ENCODE results near the gene DAPK1.

The DAPK1 gene

DNA sequence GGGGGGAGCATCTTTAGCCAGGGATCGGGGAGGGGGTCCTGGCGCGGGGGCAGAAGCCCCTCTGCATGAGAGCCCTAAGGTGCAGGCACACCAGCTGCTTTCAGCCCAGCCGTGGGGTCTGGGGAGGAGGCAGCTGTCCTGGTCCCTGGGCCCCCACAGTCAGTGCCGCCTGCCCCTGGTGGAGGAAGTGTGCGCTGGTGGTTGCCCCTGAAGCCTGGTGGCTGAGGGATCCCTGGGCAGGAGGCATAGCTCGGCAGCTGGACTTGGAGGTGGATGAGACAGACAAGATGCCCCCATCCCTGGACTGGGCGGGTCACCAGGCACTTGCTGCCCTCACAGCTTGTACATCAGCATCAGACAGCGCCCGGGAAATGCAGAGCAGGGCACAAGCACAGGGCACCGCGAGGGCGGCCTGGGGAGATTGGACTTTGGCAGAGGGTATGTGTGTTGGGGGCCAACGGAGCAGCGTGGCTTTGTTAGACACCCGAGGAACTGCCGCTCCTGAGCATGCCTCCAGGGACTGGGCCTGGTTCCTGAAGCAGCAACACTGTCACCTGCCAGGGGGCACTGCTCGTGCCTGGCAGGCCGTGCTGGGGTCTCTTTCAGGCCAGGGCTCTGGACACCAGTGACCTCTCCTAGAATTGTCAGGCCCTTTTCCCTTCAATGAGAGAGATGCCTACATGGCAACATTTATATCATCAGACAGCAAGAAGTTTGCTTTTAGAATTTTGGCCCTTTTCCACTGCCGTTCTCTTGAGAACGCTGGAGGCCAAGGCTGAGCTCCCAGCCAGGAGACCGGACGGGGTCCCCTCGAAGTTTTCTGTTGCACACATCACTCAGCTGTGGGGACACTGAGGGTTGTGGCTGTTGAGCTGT, 186.3 kb downstream of the DAPK1 start:
- FAIRE-seq, result no peak

DNA sequence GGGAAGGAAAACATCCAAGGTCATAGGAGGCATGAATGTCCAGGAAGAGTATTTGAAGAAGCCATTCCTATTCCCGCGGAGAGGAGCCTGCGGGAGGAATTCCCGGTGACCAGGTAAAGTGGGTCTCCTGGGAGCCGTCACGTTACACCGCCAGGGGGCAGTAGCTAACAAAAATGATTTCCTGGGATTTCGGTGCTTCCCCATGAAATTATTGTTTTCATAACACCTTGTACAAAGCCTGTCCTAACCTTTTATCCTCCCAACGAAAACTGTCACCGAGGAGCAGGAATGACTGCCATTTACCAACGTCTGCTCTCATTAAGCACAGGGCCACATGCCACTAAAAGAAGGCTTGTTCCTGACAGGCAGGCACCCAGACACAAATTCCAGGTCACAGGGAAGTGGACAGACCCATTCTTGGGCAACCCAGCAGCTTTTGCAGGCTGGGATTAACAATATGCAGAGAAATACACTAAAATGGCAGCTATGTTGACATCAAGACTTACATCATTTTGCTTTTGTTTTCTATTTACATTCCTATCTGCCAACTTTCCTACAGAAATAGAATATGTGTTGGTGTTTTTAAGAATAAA, 187.1 kb downstream of the DAPK1 start:
- TF ChIP-seq TAF1 (IDR thresholded peaks at IDR 0.05; ENCODE audit: low read depth, low read length) (no peak), PAX5 (IDR thresholded peaks at IDR 0.05; ENCODE audit: insufficient read depth, low read length, severe bottlenecking) (no peak), POLR2A (IDR thresholded peaks at IDR 0.05; ENCODE audit: low read depth, low read length) (no peak), POU2F2 (IDR thresholded peaks at IDR 0.05; ENCODE audit: low read depth, low read length) (no peak), SPI1 (IDR thresholded peaks at IDR 0.05; ENCODE audit: low read depth, low read length) (no peak), POLR2AphosphoS5 (IDR thresholded peaks at IDR 0.05; ENCODE audit: low read depth, low read length) (no peak)
- FAIRE-seq (no peak), DNase-seq (ENCODE audit: insufficient read length, low spot score) (no peak)

More for the DNA sequence above, 186.3 kb downstream of the DAPK1 start:
- DNase-seq (ENCODE audit: insufficient read length, low spot score), result no peak
- TF ChIP-seq POLR2AphosphoS5 (IDR thresholded peaks at IDR 0.05; ENCODE audit: low read depth, low read length) (no peak), POLR2A (IDR thresholded peaks at IDR 0.05; ENCODE audit: low read depth, low read length) (no peak), TAF1 (IDR thresholded peaks at IDR 0.05; ENCODE audit: low read depth, low read length) (no peak), PAX5 (IDR thresholded peaks at IDR 0.05; ENCODE audit: insufficient read depth, low read length, severe bottlenecking) (no peak), POU2F2 (IDR thresholded peaks at IDR 0.05; ENCODE audit: low read depth, low read length) (no peak), SPI1 (IDR thresholded peaks at IDR 0.05; ENCODE audit: low read depth, low read length) (no peak)

DNA sequence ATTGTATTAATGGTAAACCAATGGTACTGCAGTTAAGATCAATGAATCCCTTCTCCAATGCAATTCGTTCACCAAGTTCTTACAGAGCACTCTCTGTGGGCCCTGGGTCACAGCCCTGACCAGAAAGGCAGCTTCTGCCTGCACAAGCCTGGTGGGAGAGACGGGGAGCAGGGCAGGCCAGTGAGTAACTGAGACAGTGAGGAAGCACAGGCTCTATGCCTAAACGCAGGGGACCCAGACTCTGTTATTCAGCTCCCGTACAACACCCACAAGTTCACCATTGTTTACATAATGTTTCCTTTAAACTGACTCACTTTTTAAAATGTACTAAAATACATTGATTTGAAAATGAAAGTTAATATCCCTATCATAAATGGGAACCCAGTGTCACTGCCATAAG, 187.8 kb downstream of the DAPK1 start:
- no peak for FAIRE-seq
- TF ChIP-seq POLR2A (IDR thresholded peaks at IDR 0.05; ENCODE audit: low read depth, low read length) (no peak), PAX5 (IDR thresholded peaks at IDR 0.05; ENCODE audit: insufficient read depth, low read length, severe bottlenecking) (no peak), TAF1 (IDR thresholded peaks at IDR 0.05; ENCODE audit: low read depth, low read length) (no peak), POLR2AphosphoS5 (IDR thresholded peaks at IDR 0.05; ENCODE audit: low read depth, low read length) (no peak), POU2F2 (IDR thresholded peaks at IDR 0.05; ENCODE audit: low read depth, low read length) (no peak), SPI1 (IDR thresholded peaks at IDR 0.05; ENCODE audit: low read depth, low read length) (no peak)

DNA sequence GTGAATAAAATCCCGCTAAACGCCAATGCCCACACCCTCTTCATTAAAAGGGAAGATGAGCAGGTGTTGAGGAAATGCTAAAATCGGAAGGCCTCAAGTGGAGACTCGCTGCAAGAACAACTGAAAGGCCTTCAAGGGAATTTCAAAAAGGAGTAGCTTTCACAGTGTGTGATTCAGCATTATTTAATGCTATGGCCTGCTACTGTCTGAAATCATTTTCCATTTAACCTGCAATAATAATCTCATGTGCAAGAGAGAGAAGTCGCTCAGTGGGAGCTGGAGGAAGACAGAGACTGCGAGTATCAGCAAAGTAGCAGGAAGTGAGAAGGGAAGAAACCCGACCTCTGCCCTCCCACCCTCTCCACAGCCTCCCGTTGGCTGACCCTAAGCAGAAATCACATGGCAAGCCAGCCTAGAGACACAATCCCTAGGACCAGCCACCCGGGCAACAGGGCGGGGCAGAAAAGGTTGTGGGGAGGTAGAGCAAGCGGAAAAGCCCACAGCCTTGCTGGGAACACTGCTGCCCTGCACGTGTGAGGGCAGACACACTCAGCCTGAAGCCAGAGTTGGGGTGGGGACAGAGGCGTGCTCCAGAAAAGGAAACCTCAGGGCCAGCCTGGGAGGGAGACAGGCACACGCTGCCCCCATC, 188.3 kb downstream of the DAPK1 start:
- FAIRE-seq (no peak), DNase-seq (ENCODE audit: insufficient read length, low spot score) (no peak)
- no peak for TF ChIP-seq SPI1 (IDR thresholded peaks at IDR 0.05; ENCODE audit: low read depth, low read length)
- TF ChIP-seq POU2F2 (IDR thresholded peaks at IDR 0.05; ENCODE audit: low read depth, low read length), result no peak

More for the DNA sequence above, 187.8 kb downstream of the DAPK1 start:
- no peak for DNase-seq (ENCODE audit: insufficient read length, low spot score)

DNA sequence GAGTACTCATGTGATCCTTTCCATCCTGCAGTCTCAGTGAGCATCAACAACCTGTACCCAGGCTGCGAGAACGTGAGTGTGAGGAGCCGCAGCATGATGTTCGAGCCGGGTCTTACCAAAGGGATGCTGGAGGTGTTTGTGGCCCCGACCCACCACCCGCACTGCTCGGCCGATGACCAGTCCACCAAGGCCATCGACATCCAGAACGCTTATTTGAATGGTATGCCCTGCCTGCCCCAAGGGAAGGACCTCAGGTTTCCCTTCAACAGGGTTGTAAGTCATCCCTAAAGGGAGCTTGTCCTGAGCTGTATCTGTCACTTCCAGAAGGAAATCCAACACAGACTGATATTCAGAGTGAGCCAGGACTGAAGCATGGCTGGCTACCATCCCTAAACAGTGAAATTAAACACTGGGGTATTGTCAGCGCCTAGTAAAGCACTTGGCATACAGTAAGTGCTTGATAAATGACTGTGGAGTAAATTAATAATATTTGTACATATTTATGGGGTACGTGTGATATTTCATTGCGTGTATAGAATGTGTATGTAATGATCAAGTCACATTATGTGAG, 188.9 kb downstream of the DAPK1 start:
- TF ChIP-seq POLR2A (IDR thresholded peaks at IDR 0.05; ENCODE audit: low read depth, low read length) (no peak), POU2F2 (IDR thresholded peaks at IDR 0.05; ENCODE audit: low read depth, low read length) (no peak), POLR2AphosphoS5 (IDR thresholded peaks at IDR 0.05; ENCODE audit: low read depth, low read length) (no peak), SPI1 (IDR thresholded peaks at IDR 0.05; ENCODE audit: low read depth, low read length) (no peak), TAF1 (IDR thresholded peaks at IDR 0.05; ENCODE audit: low read depth, low read length) (no peak), PAX5 (IDR thresholded peaks at IDR 0.05; ENCODE audit: insufficient read depth, low read length, severe bottlenecking) (no peak)
- DNase-seq (ENCODE audit: insufficient read length, low spot score) (no peak), FAIRE-seq (no peak)

DNA sequence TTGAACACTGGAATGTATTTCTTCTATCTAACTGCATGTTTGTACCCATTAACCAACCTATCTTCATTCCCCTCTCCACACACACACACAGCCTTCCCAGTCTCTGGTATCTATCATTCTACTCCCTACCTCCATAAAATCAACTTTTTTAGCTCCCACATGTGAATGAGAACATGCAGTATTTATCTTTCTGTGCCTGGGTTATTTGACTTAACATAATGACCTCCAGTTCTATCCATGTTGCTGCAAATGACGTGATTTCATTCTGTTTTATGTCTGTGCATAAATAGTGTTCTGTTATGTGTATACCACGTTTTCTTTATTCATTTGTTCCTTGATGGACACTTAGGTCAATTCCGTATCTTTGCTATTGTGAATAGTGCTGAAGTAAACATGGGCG, 189.5 kb downstream of the DAPK1 start:
- DNase-seq (ENCODE audit: insufficient read length, low spot score) (no peak), FAIRE-seq (no peak)
- no peak for TF ChIP-seq SPI1 (IDR thresholded peaks at IDR 0.05; ENCODE audit: low read depth, low read length)
- TF ChIP-seq TAF1 (IDR thresholded peaks at IDR 0.05; ENCODE audit: low read depth, low read length), result no peak
- no peak for TF ChIP-seq POLR2AphosphoS5 (IDR thresholded peaks at IDR 0.05; ENCODE audit: low read depth, low read length)
- no peak for TF ChIP-seq POLR2A (IDR thresholded peaks at IDR 0.05; ENCODE audit: low read depth, low read length)
- no peak for TF ChIP-seq POU2F2 (IDR thresholded peaks at IDR 0.05; ENCODE audit: low read depth, low read length)
- no peak for TF ChIP-seq PAX5 (IDR thresholded peaks at IDR 0.05; ENCODE audit: insufficient read depth, low read length, severe bottlenecking)

DNA sequence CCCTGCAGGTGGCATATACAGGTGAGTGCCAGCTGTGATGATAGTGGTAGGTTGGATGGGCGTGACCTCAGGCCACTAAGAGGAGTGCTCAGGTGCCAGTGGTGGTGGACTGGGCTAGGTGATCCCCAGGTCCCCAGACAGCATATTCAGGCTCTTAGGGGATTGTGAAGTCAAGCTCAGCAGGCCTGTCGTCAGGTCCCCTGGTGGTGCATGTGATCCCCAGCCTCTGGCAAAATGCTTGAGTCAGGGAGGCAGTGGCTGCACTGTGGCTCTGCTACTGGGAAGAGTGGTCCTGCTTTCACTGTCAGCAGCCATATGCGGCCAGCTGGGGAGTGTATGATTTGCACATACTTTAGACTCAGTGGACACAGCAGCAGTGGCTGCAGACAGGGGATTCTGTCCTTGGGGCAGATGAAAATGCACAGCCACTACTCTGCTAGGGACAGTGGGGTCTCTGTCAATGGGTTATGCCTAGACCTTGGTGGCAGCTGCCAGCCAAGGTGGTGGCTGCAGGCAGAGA, 196.6 kb downstream of the DAPK1 start:
- TF ChIP-seq POU2F2 (IDR thresholded peaks at IDR 0.05; ENCODE audit: low read depth, low read length), result no peak
- DNase-seq (ENCODE audit: insufficient read length, low spot score) (no peak), FAIRE-seq (no peak)

DNA sequence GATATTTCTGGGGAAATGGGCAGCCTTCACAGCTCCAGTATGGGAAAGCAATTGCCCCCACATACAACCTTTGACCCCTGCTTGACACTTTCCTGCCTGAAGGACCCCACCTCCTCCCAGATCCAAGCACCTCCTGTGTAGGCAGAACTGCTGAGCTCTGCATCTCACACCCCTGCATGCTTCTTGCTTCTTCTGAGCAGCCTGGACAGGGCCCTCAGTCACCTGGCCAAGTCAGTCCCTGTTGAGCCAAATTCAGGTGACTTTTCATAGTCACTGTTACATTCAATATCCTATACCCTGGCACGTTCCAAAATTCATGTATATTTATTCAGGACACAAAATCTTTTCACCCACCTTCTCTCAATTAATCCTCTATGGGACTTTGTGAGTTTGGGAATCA, 197.9 kb downstream of the DAPK1 start:
- FAIRE-seq, result no peak
- no peak for TF ChIP-seq POLR2A (IDR thresholded peaks at IDR 0.05; ENCODE audit: low read depth, low read length)
- no peak for TF ChIP-seq SPI1 (IDR thresholded peaks at IDR 0.05; ENCODE audit: low read depth, low read length)
- TF ChIP-seq POLR2AphosphoS5 (IDR thresholded peaks at IDR 0.05; ENCODE audit: low read depth, low read length), result no peak
- TF ChIP-seq POU2F2 (IDR thresholded peaks at IDR 0.05; ENCODE audit: low read depth, low read length), result no peak
- no peak for TF ChIP-seq PAX5 (IDR thresholded peaks at IDR 0.05; ENCODE audit: insufficient read depth, low read length, severe bottlenecking)
- no peak for TF ChIP-seq TAF1 (IDR thresholded peaks at IDR 0.05; ENCODE audit: low read depth, low read length)
- no peak for DNase-seq (ENCODE audit: insufficient read length, low spot score)

DNA sequence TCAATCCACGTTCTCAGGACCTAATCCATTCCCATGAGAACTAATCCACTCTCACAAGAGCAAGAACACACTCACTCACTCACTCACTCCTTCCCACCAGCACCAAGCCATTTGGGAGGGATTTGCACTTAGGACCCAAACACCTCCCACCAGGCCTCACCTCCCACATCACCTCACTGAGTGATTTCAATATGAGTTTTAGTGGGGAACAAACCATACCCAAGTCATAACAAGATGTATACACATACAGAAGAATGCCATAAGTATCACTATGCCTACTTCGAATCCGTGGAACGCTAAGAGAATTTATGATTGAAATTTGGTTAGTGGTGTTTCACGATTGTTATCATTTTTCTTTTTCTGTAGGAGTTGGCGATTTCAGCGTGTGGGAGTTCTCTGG, 199.0 kb downstream of the DAPK1 start:
- no peak for FAIRE-seq
- no peak for TF ChIP-seq PAX5 (IDR thresholded peaks at IDR 0.05; ENCODE audit: insufficient read depth, low read length, severe bottlenecking)
- no peak for TF ChIP-seq POU2F2 (IDR thresholded peaks at IDR 0.05; ENCODE audit: low read depth, low read length)
- TF ChIP-seq POLR2AphosphoS5 (IDR thresholded peaks at IDR 0.05; ENCODE audit: low read depth, low read length), result no peak
- no peak for TF ChIP-seq SPI1 (IDR thresholded peaks at IDR 0.05; ENCODE audit: low read depth, low read length)
- DNase-seq (ENCODE audit: insufficient read length, low spot score), result no peak

Measured in GM12891 (cell line).